Astrocyte of the spinal cord (primary cell): ENCODE measurements around the gene JAML.

Experiments used
- DNase-seq: peaks from one replicate; pipeline ENCODE4 v3.0.0; 2011; ENCODE audit warnings: low read depth, low spot score
- H3K4me3 ChIP-seq: 2 replicates; pipeline ENCODE4 v1.5.1; 2011; ENCODE audit warnings: low read depth, mild to moderate bottlenecking, low read length, moderate library complexity
- in situ Hi-C: cut with HindIII; loops from 2 replicates; pipeline ENCODE4 v1.10.0; 2017; ENCODE audit warnings: low sequenced_read_pairs
- TF ChIP-seq, protein P1 (sequence below): IDR thresholded peaks from 2 replicates; pipeline ENCODE4 v1.5.1; 2012; ENCODE audit warnings: low read depth, mild to moderate bottlenecking, low read length, inconsistent platforms

JAML gene

GRCh38 chr11:118227865-118228785 is 3.3 kb upstream of the JAML start:
- in situ Hi-C loops, result no loop called here
- TF ChIP-seq, protein P1, sequence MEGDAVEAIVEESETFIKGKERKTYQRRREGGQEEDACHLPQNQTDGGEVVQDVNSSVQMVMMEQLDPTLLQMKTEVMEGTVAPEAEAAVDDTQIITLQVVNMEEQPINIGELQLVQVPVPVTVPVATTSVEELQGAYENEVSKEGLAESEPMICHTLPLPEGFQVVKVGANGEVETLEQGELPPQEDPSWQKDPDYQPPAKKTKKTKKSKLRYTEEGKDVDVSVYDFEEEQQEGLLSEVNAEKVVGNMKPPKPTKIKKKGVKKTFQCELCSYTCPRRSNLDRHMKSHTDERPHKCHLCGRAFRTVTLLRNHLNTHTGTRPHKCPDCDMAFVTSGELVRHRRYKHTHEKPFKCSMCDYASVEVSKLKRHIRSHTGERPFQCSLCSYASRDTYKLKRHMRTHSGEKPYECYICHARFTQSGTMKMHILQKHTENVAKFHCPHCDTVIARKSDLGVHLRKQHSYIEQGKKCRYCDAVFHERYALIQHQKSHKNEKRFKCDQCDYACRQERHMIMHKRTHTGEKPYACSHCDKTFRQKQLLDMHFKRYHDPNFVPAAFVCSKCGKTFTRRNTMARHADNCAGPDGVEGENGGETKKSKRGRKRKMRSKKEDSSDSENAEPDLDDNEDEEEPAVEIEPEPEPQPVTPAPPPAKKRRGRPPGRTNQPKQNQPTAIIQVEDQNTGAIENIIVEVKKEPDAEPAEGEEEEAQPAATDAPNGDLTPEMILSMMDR, result no peak
- no peak for DNase-seq
- no peak overlapping the region for H3K4me3 ChIP-seq

- DNase-seq, result no peak
- TF ChIP-seq, protein P1, result no peak
These were observed 2.0 kb upstream of the JAML start for GRCh38 chr11:118226781-118227180.

DNA sequence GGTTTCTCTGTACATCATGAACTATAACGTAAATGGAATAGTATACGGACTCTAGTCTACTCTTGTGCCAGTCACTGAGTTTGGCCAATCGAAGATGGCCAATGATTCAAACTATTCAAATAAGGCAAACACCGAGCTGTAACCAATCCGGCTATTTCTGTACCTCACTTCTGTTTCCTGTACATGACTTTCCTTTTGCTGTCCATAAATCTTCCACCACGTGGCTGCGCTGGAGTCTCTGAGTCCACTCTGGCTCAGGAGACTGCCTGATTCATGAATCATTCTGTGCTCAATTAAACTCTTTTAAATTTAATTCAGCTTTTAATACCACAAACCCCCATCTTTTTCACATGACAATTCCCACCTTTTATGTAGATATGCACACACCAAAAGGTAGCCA is 1.5 kb upstream of the JAML start:
- H3K4me3 ChIP-seq, result no peak overlapping the region

More at GRCh38 chr11:118226781-118227180, 2.0 kb upstream of the JAML start:
- in situ Hi-C loops, result no loop called here
- H3K4me3 ChIP-seq, result no peak overlapping the region

DNA sequence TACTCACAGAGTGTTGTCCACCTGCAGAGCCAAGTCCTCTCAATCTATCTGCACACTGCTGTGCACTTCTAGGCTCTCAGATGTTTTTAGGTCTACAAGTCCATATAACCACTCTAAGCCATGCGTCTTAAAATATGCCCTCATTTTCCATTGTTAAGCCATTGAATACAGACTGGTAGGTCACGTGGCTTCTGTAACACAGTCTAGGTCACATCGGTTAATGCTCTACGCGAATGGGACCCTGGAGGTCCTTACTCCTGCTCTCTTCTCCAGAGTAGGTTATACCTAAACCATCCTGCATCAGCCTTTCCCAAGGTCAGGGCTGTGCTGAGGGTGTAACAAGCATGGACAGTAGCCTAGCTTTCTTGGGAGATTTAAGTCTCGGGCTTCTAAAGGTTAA is 819 bp downstream of the JAML start:
- DNase-seq, result no peak
- in situ Hi-C loops, result no loop called here
- no peak overlapping the region for H3K4me3 ChIP-seq
- TF ChIP-seq, protein P1, result no peak

More for the DNA sequence above, 1.5 kb upstream of the JAML start:
- TF ChIP-seq, protein P1, result no peak
- in situ Hi-C loops, result no loop called here
- DNase-seq, result no peak

DNA sequence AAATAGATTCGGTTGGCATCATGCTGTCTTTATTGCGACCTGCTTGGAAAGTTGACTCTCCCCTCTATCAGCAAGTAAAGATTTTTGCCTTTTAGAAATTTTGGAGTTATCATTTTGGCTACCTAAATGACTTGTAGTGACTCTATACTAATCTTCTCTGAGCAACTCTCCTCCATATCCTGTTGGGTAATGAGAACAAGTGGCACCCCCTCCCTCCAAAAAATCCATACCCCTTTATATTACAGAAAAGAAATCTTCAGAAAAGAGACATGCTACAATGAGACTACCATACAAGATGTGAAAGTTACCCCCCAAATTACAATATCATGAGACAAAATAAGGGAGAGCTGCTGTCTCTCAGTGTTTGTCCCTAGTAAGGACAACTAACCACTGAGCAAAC is 1.2 kb downstream of the JAML start:
- no peak overlapping the region for H3K4me3 ChIP-seq
- in situ Hi-C loops, result no loop called here
- DNase-seq, result no peak
- TF ChIP-seq, protein P1, result no peak

DNA sequence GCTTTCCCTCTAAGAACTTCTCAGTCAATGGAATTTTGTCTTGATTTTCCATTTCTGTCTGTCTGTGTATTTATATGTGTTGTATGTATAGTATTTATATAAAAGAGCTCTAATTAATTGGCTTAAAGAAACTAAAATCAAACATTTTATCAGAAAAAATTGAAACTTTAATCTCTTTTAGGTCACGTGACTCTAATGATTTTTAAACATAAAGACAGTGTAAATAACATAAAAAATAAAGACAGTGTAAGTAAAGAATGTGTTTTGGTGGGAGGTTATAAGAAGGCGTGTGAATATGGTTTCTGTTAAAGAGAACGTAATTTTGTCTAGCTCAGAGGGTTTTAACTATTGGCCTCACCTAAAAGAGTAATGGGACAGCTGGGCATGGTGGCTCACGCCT is 2.4 kb downstream of the JAML start:
- H3K4me3 ChIP-seq, result no peak overlapping the region
- in situ Hi-C loops, result no loop called here
- DNase-seq, result no peak
- TF ChIP-seq, protein P1, result no peak
